IMR-90 (cell line): ENCODE results near the gene POM121L2. TPM values are rescaled to one million over a fixed set of nuclear protein-coding genes. Genes with fewer than 3 reads are reported as not detected.

ENCODE experiments used
- ATAC-seq: fragments of 200-7000 bp; cut with Tn5 transposase; 2 replicates; pipeline ENCODE4 v1.9.1; 2020; ENCODE audit warnings: low read depth, mild to moderate bottlenecking, moderate library complexity
- BruUV-seq: library from RNA; stranded (reverse); fragments of 400-500 nt; replicated peaks from 2 replicates; lab custom pipeline; 2021; lab: Mats Ljungman, UMichigan
- CTCF ChIA-PET: fragments of 300-600 bp; formaldehyde crosslinking; extraction: SDS; loops from one replicate; lab custom pipeline; 2021; ENCODE audit warnings: antibody characterized with exemption; lab: Yijun Ruan, JAX
- POLR2A ChIA-PET: fragments of 300-600 bp; sonication (Branson Sonifier 250); formaldehyde crosslinking; loops from one replicate; lab custom pipeline; 2022; ENCODE audit warnings: antibody characterized with exemption; ENCODE audit not compliant: unreplicated experiment; lab: Charles Lee
- DNase-seq: peaks from one replicate; pipeline ENCODE4 v3.0.0; 2013
- H2AFZ ChIP-seq: replicated peaks from 2 replicates; pipeline ENCODE3; 2013; ENCODE audit warnings: low read length, mild to moderate bottlenecking; ENCODE audit not compliant: poor library complexity
- H2AK5ac ChIP-seq: 2 replicates; pipeline ENCODE4 v1.6.1; 2013; ENCODE audit warnings: low read depth, low read length, inconsistent platforms
- H2AK9ac ChIP-seq: replicated peaks from 2 replicates; pipeline ENCODE3; 2013; ENCODE audit warnings: mild to moderate bottlenecking, low read depth, low read length, moderate library complexity; ENCODE audit not compliant: poor library complexity
- H2BK120ac ChIP-seq: 2 replicates; pipeline ENCODE4 v1.6.1; 2013; ENCODE audit warnings: low read depth, low read length, inconsistent platforms
- H2BK15ac ChIP-seq: 3 replicates; pipeline ENCODE4 v1.6.1; 2013; ENCODE audit warnings: low read depth, low read length, inconsistent platforms
- H2BK20ac ChIP-seq: 2 replicates; pipeline ENCODE4 v1.6.1; 2013; ENCODE audit warnings: low read depth, mild to moderate bottlenecking, inconsistent platforms, low read length, moderate library complexity
- H2BK5ac ChIP-seq: 2 replicates; pipeline ENCODE4 v1.6.1; 2013; ENCODE audit warnings: mild to moderate bottlenecking, low read depth, low read length, inconsistent platforms; ENCODE audit not compliant: poor library complexity, severe bottlenecking
- H3K14ac ChIP-seq: replicated peaks from 2 replicates; pipeline ENCODE4 v1.6.1; 2013; ENCODE audit warnings: low read depth, low read length, inconsistent platforms
- H3K18ac ChIP-seq: 2 replicates; pipeline ENCODE4 v1.6.1; 2013; ENCODE audit warnings: low read depth, low read length, control low read depth
- H3K23ac ChIP-seq: 2 replicates; pipeline ENCODE4 v1.6.1; 2013; ENCODE audit warnings: low read depth, low read length, inconsistent platforms
- H3K27ac ChIP-seq: 2 replicates; pipeline ENCODE4 v1.5.1; 2013; ENCODE audit warnings: mild to moderate bottlenecking, control low read depth, low read length; ENCODE audit not compliant: insufficient read depth
- H3K27me3 ChIP-seq: 2 replicates; pipeline ENCODE4 v1.6.1; 2013; ENCODE audit warnings: low read length; ENCODE audit not compliant: control insufficient read depth, insufficient read depth
- H3K36me3 ChIP-seq: 2 replicates; pipeline ENCODE4 v1.6.1; 2013; ENCODE audit warnings: low read length, mixed read lengths; ENCODE audit not compliant: control insufficient read depth, insufficient read depth
- H3K4ac ChIP-seq: 2 replicates; pipeline ENCODE4 v1.6.1; 2013; ENCODE audit warnings: low read depth, low read length, inconsistent platforms
- H3K4me1 ChIP-seq: 2 replicates; pipeline ENCODE4 v1.6.1; 2013; ENCODE audit warnings: low read length, mixed read lengths; ENCODE audit not compliant: control insufficient read depth, insufficient read depth
- H3K4me2 ChIP-seq: 2 replicates; pipeline ENCODE4 v1.6.1; 2013; ENCODE audit warnings: low read depth, mild to moderate bottlenecking, control low read depth, low read length, moderate library complexity
- H3K4me3 ChIP-seq: 2 replicates; pipeline ENCODE4 v1.5.1; 2013; ENCODE audit warnings: low read depth, mild to moderate bottlenecking, control low read depth, low read length, moderate library complexity; ENCODE audit not compliant: insufficient read depth
- H3K56ac ChIP-seq: 2 replicates; pipeline ENCODE4 v1.6.1; 2013; ENCODE audit warnings: low read length, inconsistent platforms; ENCODE audit not compliant: insufficient read depth; ENCODE audit errors: extremely low read depth
- H3K79me1 ChIP-seq, 2 experiments: 2 replicates each; pipeline ENCODE4 v1.6.1; 2013; ENCODE audit warnings: low read length in 2 of 2, inconsistent platforms in 1 of 2, low read depth in 1 of 2
- H3K9ac ChIP-seq: 2 replicates; pipeline ENCODE4 v1.6.1; 2013; ENCODE audit warnings: low read depth, low read length, control low read depth
- H3K9me1 ChIP-seq: 2 replicates; pipeline ENCODE4 v1.6.1; 2013; ENCODE audit warnings: low read length, inconsistent platforms; ENCODE audit not compliant: insufficient read depth
- H3K9me3 ChIP-seq: 2 replicates; pipeline ENCODE4 v1.6.1; 2013; ENCODE audit warnings: low read length; ENCODE audit not compliant: control insufficient read depth, insufficient read depth
- H4K20me1 ChIP-seq: 2 replicates; pipeline ENCODE4 v1.6.1; 2013; ENCODE audit warnings: low read length, inconsistent platforms; ENCODE audit not compliant: insufficient read depth
- H4K5ac ChIP-seq: 2 replicates; pipeline ENCODE4 v1.6.1; 2013; ENCODE audit warnings: mild to moderate bottlenecking, low read depth, low read length, control low read depth
- H4K8ac ChIP-seq, 2 experiments: 2 replicates each; pipeline ENCODE4 v1.6.1; 2013; ENCODE audit warnings: low read depth in 2 of 2, low read length in 2 of 2, control low read depth in 1 of 2, inconsistent platforms in 1 of 2
- H4K91ac ChIP-seq: 2 replicates; pipeline ENCODE4 v1.6.1; 2013; ENCODE audit warnings: low read depth, low read length, inconsistent platforms; ENCODE audit not compliant: insufficient read depth
- BHLHE40 ChIP-seq: fragments of 150-350 bp; IDR thresholded peaks from 2 replicates; pipeline ENCODE4 v1.6.1; 2016; ENCODE audit warnings: mild to moderate bottlenecking, low read depth, low read length
- ELK1 ChIP-seq: fragments of 150-350 bp; IDR thresholded peaks from 2 replicates; pipeline ENCODE4 v1.6.1; 2016; ENCODE audit warnings: low read depth, mild to moderate bottlenecking, low read length, moderate library complexity, borderline replicate concordance
- MAFK ChIP-seq: IDR thresholded peaks from 2 replicates; pipeline ENCODE4 v1.6.1; 2012; ENCODE audit warnings: low read depth, low read length, improper control_type of control experiment
- MAZ ChIP-seq: IDR thresholded peaks from 2 replicates; pipeline ENCODE4 v1.6.1; 2012; ENCODE audit warnings: low read depth, mild to moderate bottlenecking, low read length, improper control_type of control experiment, moderate library complexity, borderline replicate concordance
- MXI1 ChIP-seq: IDR thresholded peaks from 2 replicates; pipeline ENCODE4 v1.6.1; 2012; ENCODE audit warnings: low read depth, mild to moderate bottlenecking, low read length, moderate library complexity, borderline replicate concordance
- POLR2A ChIP-seq: IDR thresholded peaks from 2 replicates; pipeline ENCODE4 v1.6.1; 2012; ENCODE audit warnings: mild to moderate bottlenecking, low read depth, low read length
- RFX5 ChIP-seq: IDR thresholded peaks from 2 replicates; pipeline ENCODE4 v1.8.0; 2012; ENCODE audit warnings: low read depth, mild to moderate bottlenecking, low read length, moderate library complexity
- SMC3 ChIP-seq: fragments of 150-350 bp; IDR thresholded peaks from 2 replicates; pipeline ENCODE4 v1.6.1; 2016; ENCODE audit warnings: low read depth, mild to moderate bottlenecking, antibody characterized with exemption, low read length, moderate library complexity
- USF2 ChIP-seq: fragments of 150-350 bp; IDR thresholded peaks from 2 replicates; pipeline ENCODE4 v1.6.1; 2017; ENCODE audit warnings: mild to moderate bottlenecking, antibody characterized with exemption, low read length, low read depth
- WGBS, 2 experiments: methylation state at CpG; one replicate each; pipeline versions ENCODE4 v1.1.5 to v1.1.7; 2013; ENCODE audit warnings: missing lambda C conversion rate in 2 of 2; ENCODE audit not compliant: insufficient read length in 1 of 2; ENCODE audit errors: extremely low coverage in 2 of 2; 5-methylcytosine and 5-hydroxymethylcytosine counted together
- dilution Hi-C: fragments of 300-500 bp; cut with HindIII; formaldehyde crosslinking; loops from one replicate; pipeline ENCODE4 v1.14.3; 2018; ENCODE audit warnings: low sequenced_read_pairs; ENCODE audit not compliant: unreplicated experiment
- in situ Hi-C: fragments of 300-500 bp; cut with MboI; formaldehyde crosslinking; loops from 3 replicates; pipeline ENCODE4 v1.14.3; 2019; ENCODE audit warnings: low sequenced_read_pairs, inconsistent platforms, mixed read lengths
- intact Hi-C: fragments of 100-400 bp; cut with micrococcal nuclease; formaldehyde crosslinking; loops from 2 replicates; pipeline ENCODE4 v1.10.0; 2022
- polyA plus RNA-seq, 3 experiments: library from polyadenylated mRNA; depleted of rRNA; stranded (reverse); fragments of >200 nt; gene quantifications; 2 replicates each; pipeline ENCODE4 v1.2.3, GENCODE V29; 2012; ENCODE audit warnings: low replicate concordance in 1 of 3
- total RNA-seq: library from RNA; depleted of rRNA; stranded (reverse); fragments of >200 nt; gene quantifications from 2 replicates; pipeline ENCODE4 v1.2.3, GENCODE V29; 2012

Gene POM121L2
- total and polyA plus RNA-seq, 2 of the 4 experiments (the other 2 are of a cell fraction), result not detected

- H2BK15ac ChIP-seq, result no peak overlapping the region
- no peak overlapping the region for H4K8ac ChIP-seq
- H3K14ac ChIP-seq, result no peak overlapping the region
- H2BK20ac ChIP-seq, result no peak overlapping the region
- H3K4ac ChIP-seq, result no peak overlapping the region
- H3K18ac ChIP-seq, result no peak overlapping the region
- H3K4me3 ChIP-seq, result peak overlapping the region; percentile 48
- H3K23ac ChIP-seq, result peak overlapping the region; percentile 32; the same call in 1 of the 2 replicates
- H3K9me1 ChIP-seq, result no peaks in the 10 kb centered on the region
- no peaks in the 10 kb centered on the region for H3K36me3 ChIP-seq
- dilution Hi-C loops (no loop called here), in situ Hi-C loops (no loop called here), intact Hi-C loops (loop anchor here (5.0 to 10.0 kb wide), 4 partner anchors 59 to 599 kb away; a partner anchor contains a TSS)
- no peaks in the 10 kb centered on the region for H3K9me3 ChIP-seq
- H2BK5ac ChIP-seq, result no peak overlapping the region
- H3K9ac ChIP-seq, result no peak overlapping the region; the same call in 1 of the 2 replicates
- TF ChIP-seq POLR2A (no peak), MXI1 (no peak), BHLHE40 (no peak), SMC3 (no peak), MAZ (no peak), USF2 (no peak), MAFK (no peak), ELK1 (no peak), RFX5 (no peak)
- no peak overlapping the region for H2BK120ac ChIP-seq
- BruUV-seq, result no TSS peak
- WGBS, 2 experiments, result 0% methylated on average over 5 of the region's 27 CpGs; no CpG with 5 or more reads in 1 of the 2 experiments
- CTCF ChIA-PET, result interaction anchor here (0.6 kb wide), 1 partner anchor 146 kb away, joined by 3 read pairs; no protein-coding TSS in a partner anchor
- H3K4me1 ChIP-seq, result no peaks in the 10 kb centered on the region
- peaks cover 2% of the 10 kb centered on the region; the same call in 1 of the 2 replicates for H3K27me3 ChIP-seq
- H4K91ac ChIP-seq, result no peak overlapping the region
- peak overlapping the region; percentile 92 for H2AFZ ChIP-seq
- H4K5ac ChIP-seq, result no peak overlapping the region
- peak overlapping the region; percentile 96 for H3K4me2 ChIP-seq
- POLR2A ChIA-PET, result no interaction called here
- ATAC-seq (peak; percentile 44), DNase-seq (peak; percentile 41)
- no peak overlapping the region for H3K56ac ChIP-seq
- H3K27ac ChIP-seq, result no peak overlapping the region
- H2AK5ac ChIP-seq, result no peak overlapping the region
- no peaks in the 10 kb centered on the region for H3K79me1 ChIP-seq
- H4K20me1 ChIP-seq, result no peaks in the 10 kb centered on the region
- peak overlapping the region; percentile 63 for H2AK9ac ChIP-seq
These were observed 15.8 kb downstream of the POM121L2 start for GRCh38 chr6:27296106-27296783.
